H7 (cell line): ENCODE results near the gene MMP10. TPM values are rescaled to one million over a fixed set of nuclear protein-coding genes. Genes with fewer than 3 reads are reported as not detected.
"Not testable (repeated sequence)": the region's sequence is repeated elsewhere in the genome, so short reads cannot be mapped to it uniquely, and the experiment has no call there.

ENCODE experiments used
- DNase-seq: peaks from one replicate; pipeline ENCODE4 v3.0.0; 2012
- H3K27me3 ChIP-seq: 2 replicates; pipeline ENCODE4 v1.6.0; 2011; ENCODE audit warnings: mild to moderate bottlenecking, low read length; ENCODE audit not compliant: control insufficient read depth, insufficient read depth
- H3K36me3 ChIP-seq: replicated peaks from 2 replicates; pipeline ENCODE4 v1.5.1; 2011; ENCODE audit warnings: low read length; ENCODE audit not compliant: control insufficient read depth, insufficient read depth
- H3K4me3 ChIP-seq: 2 replicates; pipeline ENCODE4 v1.5.1; 2011; ENCODE audit warnings: low read depth, mild to moderate bottlenecking, control low read depth, low read length, moderate library complexity; ENCODE audit not compliant: insufficient read depth
- total RNA-seq: library from RNA; depleted of rRNA; stranded (reverse); fragments of >200 nt; shearing (Covaris generic); gene quantifications from 2 replicates; pipeline ENCODE4 v1.2.3, GENCODE V29; 2014

Gene MMP10
- total RNA-seq, 1 experiment from 2014 or later: not detected

GRCh38 chr11:102762361-102762767 lies 18.1 kb downstream of the MMP10 start:
- DNase-seq: no peak
- H3K36me3 ChIP-seq: no peaks in the 10 kb centered on the region
- H3K27me3 ChIP-seq: no peaks in the 10 kb centered on the region
- no peak overlapping the region for H3K4me3 ChIP-seq

- Histone ChIP-seq H3K4me3 (no peak overlapping the region), H3K36me3 (no peaks in the 10 kb centered on the region), H3K27me3 (no peaks in the 10 kb centered on the region)
- DNase-seq: no peak
Observed at GRCh38 chr11:102761646-102762238, 18.7 kb downstream of the MMP10 start.

- DNase-seq: no peak
- no peak overlapping the region for H3K4me3 ChIP-seq
- H3K36me3 ChIP-seq: no peaks in the 10 kb centered on the region
Observed at GRCh38 chr11:102760344-102761035, 19.9 kb downstream of the MMP10 start.

GRCh38 chr11:102757823-102758549 lies 22.4 kb downstream of the MMP10 start:
- no peak for DNase-seq
- Histone ChIP-seq H3K4me3 (no peak overlapping the region), H3K27me3 (no peaks in the 10 kb centered on the region), H3K36me3 (no peaks in the 10 kb centered on the region)

More at GRCh38 chr11:102760344-102761035, 19.9 kb downstream of the MMP10 start:
- H3K27me3 ChIP-seq: no peaks in the 10 kb centered on the region

GRCh38 chr11:102753267-102753666 lies 27.2 kb downstream of the MMP10 start:
- H3K27me3 ChIP-seq: no peaks in the 10 kb centered on the region
- no peak overlapping the region for H3K4me3 ChIP-seq
- no peak for DNase-seq
- H3K36me3 ChIP-seq: no peaks in the 10 kb centered on the region

- DNase-seq: no peak
- no peak overlapping the region for H3K4me3 ChIP-seq
- no peaks in the 10 kb centered on the region for H3K27me3 ChIP-seq
- no peaks in the 10 kb centered on the region for H3K36me3 ChIP-seq
Observed at GRCh38 chr11:102751673-102752072, 28.8 kb downstream of the MMP10 start.

- H3K4me3 ChIP-seq: no peak overlapping the region
- no peak for DNase-seq
- H3K36me3 ChIP-seq: no peaks in the 10 kb centered on the region
- no peaks in the 10 kb centered on the region for H3K27me3 ChIP-seq
Observed at GRCh38 chr11:102749101-102749722, 31.2 kb downstream of the MMP10 start.

GRCh38 chr11:102746746-102747578 lies 33.5 kb downstream of the MMP10 start:
- not testable (repeated sequence) for DNase-seq

GRCh38 chr11:102734650-102735049 lies 45.8 kb downstream of the MMP10 start:
- H3K4me3 ChIP-seq: no peak overlapping the region
- DNase-seq: no peak
- H3K27me3 ChIP-seq: no peaks in the 10 kb centered on the region
- H3K36me3 ChIP-seq: no peaks in the 10 kb centered on the region

More at GRCh38 chr11:102746746-102747578, 33.5 kb downstream of the MMP10 start:
- H3K36me3 ChIP-seq, H3K27me3 ChIP-seq: not testable (repeated sequence)
- peak overlapping the region; percentile 47 for H3K4me3 ChIP-seq

- Histone ChIP-seq H3K36me3 (no peaks in the 10 kb centered on the region), H3K27me3 (no peaks in the 10 kb centered on the region), H3K4me3 (no peak overlapping the region)
- DNase-seq: peak; percentile 69
Observed at GRCh38 chr11:102733232-102733875, 47.1 kb downstream of the MMP10 start.

- not testable (repeated sequence) for H3K4me3 ChIP-seq, DNase-seq, H3K36me3 ChIP-seq, H3K27me3 ChIP-seq
Observed at GRCh38 chr11:102730944-102731343, 49.5 kb downstream of the MMP10 start.

- Histone ChIP-seq H3K27me3 (no peaks in the 10 kb centered on the region), H3K4me3 (no peak overlapping the region), H3K36me3 (no peaks in the 10 kb centered on the region)
- no peak for DNase-seq
Observed at GRCh38 chr11:102729849-102730815, 50.3 kb downstream of the MMP10 start.

- Histone ChIP-seq H3K27me3 (no peaks in the 10 kb centered on the region), H3K36me3 (no peaks in the 10 kb centered on the region), H3K4me3 (no peak overlapping the region)
- DNase-seq: no peak
Observed at GRCh38 chr11:102727890-102728289, 52.5 kb downstream of the MMP10 start.
